HG02981 (cell line): ENCODE results near the gene NBR1.
A peak's percentile ranks its signal among the peaks of the same experiment; 100 is the strongest.
"Not testable (repeated sequence)": the region's sequence is repeated elsewhere in the genome, so short reads cannot be mapped to it uniquely, and the experiment has no call there.

Experiments
- ATAC-seq: cut with Tn5 transposase; IDR thresholded peaks from one replicate; pipeline ENCODE4 v1.9.1; 2021; ENCODE audit warnings: mild to moderate bottlenecking, moderate library complexity; ENCODE audit not compliant: unreplicated experiment

The NBR1 gene

GRCh38 chr17:43170766-43171585 lies at the start of gene NBR1:
Gene NBR1, plus strand, starts transcription at chr17:43171214. Its CDS starts 4,586 bp downstream, at chr17:43175800.
- peak; percentile 75 for ATAC-seq

- ATAC-seq: peak; percentile 92
Observed at GRCh38 chr17:43125133-43125966, 45.7 kb upstream of the NBR1 start, which contains the start of gene BRCA1. Gene BRCA1, minus strand, starts transcription at chr17:43125364. Its CDS starts 1,268 bp downstream, at chr17:43124096.

GRCh38 chr17:43125967-43126910 lies 44.8 kb upstream of the NBR1 start:
- no peak for ATAC-seq

GRCh38 chr17:43126911-43127290 lies 44.1 kb upstream of the NBR1 start:
- ATAC-seq: no peak

GRCh38 chr17:43127333-43127876 lies 43.6 kb upstream of the NBR1 start:
- ATAC-seq: not testable (repeated sequence)

- ATAC-seq: no peak
Observed at GRCh38 chr17:43129671-43130010, 41.4 kb upstream of the NBR1 start.

- no peak for ATAC-seq
Observed at GRCh38 chr17:43132117-43132516, 38.9 kb upstream of the NBR1 start.

- not testable (repeated sequence) for ATAC-seq
Observed at GRCh38 chr17:43133439-43133838, 37.6 kb upstream of the NBR1 start.

- ATAC-seq: no peak
Observed at GRCh38 chr17:43134774-43135453, 36.1 kb upstream of the NBR1 start.

GRCh38 chr17:43135454-43135819 lies 35.6 kb upstream of the NBR1 start:
- ATAC-seq: no peak

- not testable (repeated sequence) for ATAC-seq
Observed at GRCh38 chr17:43136574-43136973, 34.4 kb upstream of the NBR1 start.

GRCh38 chr17:43138531-43138930 lies 32.5 kb upstream of the NBR1 start:
- not testable (repeated sequence) for ATAC-seq

- no peak for ATAC-seq
Observed at GRCh38 chr17:43140396-43141332, 30.4 kb upstream of the NBR1 start.

GRCh38 chr17:43142153-43142552 lies 28.9 kb upstream of the NBR1 start:
- no peak for ATAC-seq

- ATAC-seq: no peak
Observed at GRCh38 chr17:43143201-43143600, 27.8 kb upstream of the NBR1 start.

GRCh38 chr17:43146649-43147048 lies 24.4 kb upstream of the NBR1 start:
- no peak for ATAC-seq

GRCh38 chr17:43151880-43152456 lies 19.0 kb upstream of the NBR1 start:
- ATAC-seq: no peak

- ATAC-seq: not testable (repeated sequence)
Observed at GRCh38 chr17:43153197-43153835, 17.7 kb upstream of the NBR1 start.
